Activated T-cell treated with anti-CD3 and anti-CD28 coated beads for 1 hour (primary cell): ENCODE data around the gene TTC5.
"Not testable (repeated sequence)": the region's sequence is repeated elsewhere in the genome, so short reads cannot be mapped to it uniquely, and the experiment has no call there.

Experiments used
- DNase-seq: peaks from one replicate; pipeline ENCODE4 v3.0.0-alpha.2; 2020; ENCODE audit warnings: low read depth

Gene TTC5, protein sequence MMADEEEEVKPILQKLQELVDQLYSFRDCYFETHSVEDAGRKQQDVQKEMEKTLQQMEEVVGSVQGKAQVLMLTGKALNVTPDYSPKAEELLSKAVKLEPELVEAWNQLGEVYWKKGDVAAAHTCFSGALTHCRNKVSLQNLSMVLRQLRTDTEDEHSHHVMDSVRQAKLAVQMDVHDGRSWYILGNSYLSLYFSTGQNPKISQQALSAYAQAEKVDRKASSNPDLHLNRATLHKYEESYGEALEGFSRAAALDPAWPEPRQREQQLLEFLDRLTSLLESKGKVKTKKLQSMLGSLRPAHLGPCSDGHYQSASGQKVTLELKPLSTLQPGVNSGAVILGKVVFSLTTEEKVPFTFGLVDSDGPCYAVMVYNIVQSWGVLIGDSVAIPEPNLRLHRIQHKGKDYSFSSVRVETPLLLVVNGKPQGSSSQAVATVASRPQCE

DNA sequence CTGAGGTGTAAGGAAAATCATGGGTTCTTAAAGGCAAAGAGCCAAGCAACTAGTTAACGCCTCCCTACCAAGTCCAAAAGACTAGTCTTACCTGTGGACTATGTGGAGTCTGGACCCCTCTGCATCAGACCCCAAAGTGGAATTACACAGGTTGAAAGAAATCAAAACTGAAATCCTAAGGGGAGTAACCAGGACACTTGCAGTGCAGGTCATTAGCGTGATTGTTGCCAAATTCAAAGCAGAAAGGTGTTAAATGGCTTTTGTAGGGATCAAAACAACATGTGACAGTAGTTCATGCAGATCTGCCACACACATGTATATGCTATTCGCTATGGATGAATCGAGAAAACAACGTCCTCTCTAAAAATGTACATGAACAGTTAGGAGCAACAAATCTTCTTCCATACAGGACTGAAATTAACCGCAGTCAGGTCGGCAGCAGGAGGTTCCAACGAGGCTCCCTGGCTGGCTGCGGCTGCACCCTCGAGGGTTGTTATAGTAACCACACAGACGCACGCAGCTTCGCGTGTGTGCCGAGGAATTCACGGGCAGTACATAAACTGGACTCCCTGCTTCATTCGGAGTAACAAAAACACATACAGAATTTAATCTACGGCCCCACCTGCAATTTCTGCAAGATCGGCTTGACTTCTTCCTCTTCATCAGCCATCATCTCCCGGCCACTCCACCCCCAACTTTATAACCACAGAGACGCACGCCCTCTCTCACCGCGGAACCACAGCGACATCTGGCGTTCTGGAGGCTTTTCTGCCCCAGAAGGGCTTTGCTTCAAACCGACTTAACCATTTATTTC, at the start of gene TTC5:
Gene TTC5 (minus strand): TSS at position 687 of the 814 bp plus-strand sequence. CDS start 14 bp downstream, at position 673.
- DNase-seq: peak; percentile 89

DNA sequence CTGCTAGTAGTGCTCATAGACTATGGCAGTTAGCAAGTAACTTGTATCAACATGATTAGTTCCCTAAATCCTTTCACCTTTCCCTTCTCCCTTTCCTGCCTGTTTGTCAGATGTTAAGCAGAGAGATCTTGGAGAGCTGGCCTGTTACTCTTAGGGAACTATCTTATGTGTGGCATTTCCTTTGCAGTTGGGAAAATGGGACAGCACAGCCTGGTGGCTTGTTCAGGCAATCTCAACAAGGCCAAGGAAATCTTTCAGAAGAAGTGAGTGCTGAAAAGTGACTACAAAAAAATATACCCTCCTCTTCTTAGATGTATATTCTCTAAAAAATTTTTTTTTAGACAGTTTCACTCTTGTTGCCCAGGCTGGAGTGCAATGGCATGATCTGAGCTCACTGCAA, 45.1 kb upstream of the TTC5 start:
- DNase-seq: no peak

DNA sequence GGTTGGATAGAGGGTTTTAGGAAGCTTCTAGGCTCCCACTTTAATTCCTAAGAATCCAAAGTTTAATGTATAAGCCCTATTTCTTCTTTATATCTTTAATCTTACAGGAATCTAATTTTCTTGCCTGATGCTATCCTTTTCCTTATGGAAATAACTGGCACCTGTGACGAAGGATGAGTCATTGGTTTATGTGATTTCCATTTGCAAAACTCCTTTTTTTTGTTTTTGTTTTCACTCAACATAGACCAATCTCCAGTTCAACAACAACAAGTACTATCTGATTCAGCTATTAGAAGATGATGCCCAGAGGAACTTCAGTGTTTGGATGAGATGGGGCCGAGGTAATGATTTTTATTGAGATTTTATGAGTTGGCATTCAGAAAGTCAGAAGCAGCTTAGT, 44.5 kb upstream of the TTC5 start:
- no peak for DNase-seq

DNA sequence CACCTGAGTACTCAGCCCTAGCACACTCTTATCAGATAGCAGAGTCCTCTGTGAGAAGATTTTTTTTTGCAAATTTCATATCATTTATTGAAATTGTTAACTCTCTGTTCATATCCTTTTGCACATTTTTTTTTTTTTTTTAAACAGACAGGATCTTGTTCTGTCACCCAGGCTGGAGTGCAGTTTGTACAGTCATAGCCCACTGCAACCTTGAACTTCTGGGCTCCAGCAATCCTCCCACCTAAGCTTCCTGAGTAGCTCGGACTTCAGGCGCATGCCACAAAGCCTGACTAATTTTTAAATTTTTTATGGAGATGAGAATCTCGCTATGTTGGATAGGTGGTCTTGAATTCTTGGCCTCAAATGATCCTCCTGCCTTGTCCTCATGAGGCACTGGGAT, 42.0 kb upstream of the TTC5 start:
- DNase-seq: no peak

DNA sequence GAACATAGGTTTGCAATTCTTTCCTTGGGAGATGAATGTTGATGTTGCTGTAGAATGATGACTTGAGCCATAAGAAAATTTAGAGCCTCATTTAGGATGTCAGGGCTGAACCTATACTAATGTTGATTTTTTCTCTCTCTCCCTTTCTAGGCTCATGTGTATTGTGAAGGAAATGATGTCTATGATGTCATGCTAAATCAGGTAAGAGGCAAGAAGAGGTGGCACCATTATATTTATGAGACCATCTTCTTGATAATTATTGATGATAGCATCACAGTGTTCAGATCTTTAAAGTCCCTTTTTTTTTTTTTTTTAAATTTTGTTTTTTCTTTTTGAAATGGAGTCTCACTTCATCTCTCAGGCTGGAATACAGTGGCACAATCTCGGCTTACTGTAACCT, 41.0 kb upstream of the TTC5 start:
- no peak for DNase-seq

DNA sequence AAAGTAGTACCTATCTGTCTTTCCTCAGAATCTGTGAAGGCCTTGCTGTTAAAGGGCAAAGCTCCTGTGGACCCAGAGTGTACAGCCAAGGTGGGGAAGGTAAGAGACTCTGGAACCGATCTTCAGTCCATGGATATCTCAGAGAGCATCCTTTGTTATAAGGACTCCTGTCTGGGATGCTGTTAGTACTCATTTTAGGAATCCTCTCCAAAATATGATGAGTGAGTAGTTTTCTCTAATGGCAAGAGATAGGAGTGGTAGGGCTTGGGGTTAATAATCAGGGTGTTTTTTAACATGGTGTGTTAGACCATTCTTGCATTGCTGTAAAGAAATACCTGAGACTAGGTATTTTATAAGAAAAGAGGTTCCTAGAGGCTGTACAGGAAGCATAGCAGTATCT, 39.6 kb upstream of the TTC5 start:
- no peak for DNase-seq

DNA sequence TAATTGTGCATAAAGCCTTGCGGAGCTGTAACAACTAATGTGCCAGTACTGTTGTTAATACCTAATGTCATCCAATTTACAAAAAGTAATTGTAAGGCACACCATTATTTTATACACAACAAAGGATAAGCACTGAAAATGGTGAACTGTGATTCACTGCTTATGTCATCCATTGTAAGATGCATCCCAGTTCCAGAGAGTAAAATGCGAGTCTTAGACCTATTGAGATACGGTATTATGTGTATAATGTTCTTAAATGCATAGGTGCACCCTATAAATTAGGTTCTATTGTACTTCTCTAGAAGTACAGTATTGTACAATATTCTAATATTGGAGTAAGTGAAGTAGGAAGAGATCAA, 38.1 kb upstream of the TTC5 start:
- no peak for DNase-seq

DNA sequence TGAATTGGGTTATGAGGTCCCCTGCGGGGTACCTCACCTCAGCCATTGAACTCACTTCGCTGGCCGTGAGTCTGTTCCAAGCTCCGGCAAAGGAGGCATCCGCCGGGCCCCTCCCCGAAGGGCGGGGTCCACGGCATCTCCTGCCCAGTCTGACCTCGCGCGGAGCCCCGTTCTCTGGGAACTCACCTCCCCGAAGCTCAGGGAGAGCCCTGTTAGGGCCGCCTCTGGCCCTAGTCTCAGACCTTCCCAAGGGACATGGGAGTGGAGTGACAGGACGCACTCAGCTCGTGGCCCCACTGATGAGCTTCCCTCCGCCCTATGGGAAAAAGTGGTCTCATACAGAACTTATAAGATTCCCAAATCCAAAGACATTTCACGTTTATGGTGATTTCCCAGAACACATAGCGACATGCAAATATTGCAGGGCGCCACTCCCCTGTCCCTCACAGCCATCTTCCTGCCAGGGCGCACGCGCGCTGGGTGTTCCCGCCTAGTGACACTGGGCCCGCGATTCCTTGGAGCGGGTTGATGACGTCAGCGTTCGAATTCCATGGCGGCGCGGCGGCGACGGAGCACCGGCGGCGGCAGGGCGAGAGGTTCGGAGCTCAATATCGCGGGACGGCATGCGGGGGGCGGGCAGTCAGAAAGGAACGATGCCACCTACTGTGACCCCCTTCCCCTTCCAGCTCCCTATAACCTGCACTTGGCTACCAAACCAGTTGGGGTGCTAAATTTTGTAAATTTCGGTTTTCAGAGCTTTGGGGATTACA, 37.5 kb upstream of the TTC5 start, which contains the start of gene PARP2:
Gene PARP2 (plus strand): TSS at position 544 of the 770 bp plus-strand sequence. CDS start 7 bp downstream, at position 551.
- peak; percentile 79 for DNase-seq

DNA sequence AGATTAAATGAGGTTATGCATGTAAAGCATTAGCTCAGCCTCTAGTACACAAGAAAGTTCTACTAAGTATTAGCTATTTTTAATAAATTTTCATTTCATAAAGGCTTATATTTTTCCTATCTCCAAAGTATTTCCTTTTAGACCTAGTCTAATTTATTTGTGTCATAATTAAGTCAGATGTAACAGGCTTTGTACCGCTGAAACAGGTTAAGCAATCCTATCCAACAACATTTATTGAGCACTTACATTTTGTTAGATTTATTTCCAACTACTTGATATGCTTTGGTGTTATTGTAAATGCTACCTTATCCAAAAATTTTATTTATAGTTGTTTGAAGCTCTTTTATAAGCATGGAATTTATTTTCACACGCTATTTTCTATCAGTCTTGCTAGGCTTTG, 35.9 kb upstream of the TTC5 start:
- DNase-seq: no peak

DNA sequence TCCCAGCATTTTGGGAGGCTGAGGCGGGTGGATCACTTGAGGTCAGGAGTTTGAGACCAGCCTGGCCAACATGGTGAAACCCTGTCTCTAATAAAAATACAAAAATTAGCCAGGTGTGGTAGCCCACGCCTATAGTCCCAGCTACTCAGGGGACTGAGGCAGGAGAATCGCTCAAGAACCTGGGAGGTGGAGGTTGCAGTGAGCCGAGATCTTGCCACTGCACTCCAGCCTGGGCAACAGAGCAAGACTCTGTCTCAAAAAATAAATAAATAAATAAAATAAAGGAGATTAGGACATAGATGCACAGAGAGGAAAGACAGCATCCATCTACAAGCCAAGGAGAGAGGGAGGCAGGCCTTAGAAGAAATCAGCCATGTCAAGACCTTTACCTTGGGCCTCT, 35.3 kb upstream of the TTC5 start:
- not testable (repeated sequence) for DNase-seq

DNA sequence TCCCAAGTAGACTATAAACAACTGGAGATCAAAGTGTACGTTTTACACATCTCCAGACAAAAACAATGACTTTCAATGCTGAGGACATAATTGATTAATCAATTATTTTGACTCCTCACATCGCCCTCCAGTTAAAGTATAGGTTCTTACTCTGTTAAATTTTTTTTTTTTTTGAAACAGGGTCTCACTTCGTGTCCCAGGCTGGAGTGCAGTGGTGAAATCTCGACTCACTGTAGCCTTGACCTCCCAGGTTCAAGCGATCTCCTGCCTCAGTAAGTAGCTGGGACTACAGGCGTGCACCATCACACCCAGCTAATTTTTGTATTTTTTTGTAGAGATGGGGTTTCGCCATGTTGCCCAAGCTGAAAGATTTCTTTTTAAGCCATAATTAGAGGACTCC, 28.3 kb upstream of the TTC5 start:
- no peak for DNase-seq

DNA sequence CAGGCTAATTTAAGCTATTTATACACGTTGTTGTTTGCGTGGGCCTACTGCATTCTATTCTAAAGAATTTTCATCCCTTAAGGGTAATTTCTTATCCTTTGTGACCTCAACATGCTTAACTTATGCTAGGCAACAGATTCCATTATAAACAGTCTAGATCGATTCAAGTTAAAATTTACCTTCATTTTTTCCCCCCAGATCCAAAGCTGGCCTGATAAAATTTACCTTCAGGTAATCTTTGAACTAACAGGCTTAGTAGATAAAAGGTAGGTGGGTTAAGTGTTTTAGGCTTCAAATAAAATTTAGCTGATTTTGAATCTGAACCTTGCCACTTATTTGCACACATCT, 27.7 kb upstream of the TTC5 start:
- no peak for DNase-seq

DNA sequence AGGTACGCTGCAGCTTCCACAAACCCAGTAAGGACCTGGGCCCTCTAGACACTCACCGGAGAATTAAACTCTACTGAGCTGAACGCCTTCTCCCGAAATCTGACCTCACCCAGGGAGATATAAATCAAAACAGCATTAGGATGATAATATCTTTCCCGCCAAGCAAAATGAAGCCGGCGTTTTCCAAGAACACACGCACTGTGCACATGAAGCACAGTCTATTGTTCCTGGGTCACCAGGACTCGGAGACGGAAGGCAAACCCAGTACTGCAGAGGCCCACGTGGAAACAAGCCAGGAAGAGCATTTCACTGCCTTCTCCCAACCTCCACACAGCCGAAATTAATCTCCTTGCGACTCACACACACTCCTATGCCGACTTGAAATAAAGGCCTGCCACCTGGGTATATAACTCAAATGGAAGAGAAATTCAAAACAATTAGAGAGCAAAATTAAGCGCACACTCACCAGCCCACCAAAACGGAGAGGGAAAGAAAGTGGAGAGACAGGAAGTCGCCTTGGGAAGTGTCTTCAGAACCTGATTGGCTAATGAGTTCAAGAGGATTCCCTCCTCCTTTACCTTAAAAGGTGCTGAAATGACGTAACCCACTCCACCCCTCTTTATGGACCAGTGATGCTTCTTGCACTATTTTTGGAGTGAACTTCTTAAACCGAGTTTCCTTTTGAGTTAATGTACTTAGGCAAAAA, 27.2 kb upstream of the TTC5 start, which contains the start of gene CCNB1IP1:
Gene CCNB1IP1 (minus strand): TSS at position 492 of the 706 bp plus-strand sequence. CDS start 16,756 bp downstream, outside the sequence.
- DNase-seq: peak; percentile 5

DNA sequence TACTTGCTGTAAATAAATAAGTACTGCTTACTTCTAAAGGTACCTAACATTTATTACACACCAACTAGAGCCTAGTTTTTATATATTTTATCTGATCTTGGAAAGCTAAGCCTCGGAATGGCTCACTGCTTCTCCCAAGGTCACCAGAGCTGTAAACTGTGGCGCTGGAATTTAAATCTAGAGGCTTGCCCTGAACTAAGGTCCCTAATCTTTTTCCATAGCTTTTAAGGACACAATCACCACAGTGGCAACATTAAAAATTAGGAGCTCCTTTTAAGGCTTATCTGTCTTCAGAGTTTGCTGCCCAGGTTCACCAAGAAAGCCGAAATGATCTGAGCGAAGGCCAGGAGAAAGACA, 26.7 kb upstream of the TTC5 start:
- no peak for DNase-seq

DNA sequence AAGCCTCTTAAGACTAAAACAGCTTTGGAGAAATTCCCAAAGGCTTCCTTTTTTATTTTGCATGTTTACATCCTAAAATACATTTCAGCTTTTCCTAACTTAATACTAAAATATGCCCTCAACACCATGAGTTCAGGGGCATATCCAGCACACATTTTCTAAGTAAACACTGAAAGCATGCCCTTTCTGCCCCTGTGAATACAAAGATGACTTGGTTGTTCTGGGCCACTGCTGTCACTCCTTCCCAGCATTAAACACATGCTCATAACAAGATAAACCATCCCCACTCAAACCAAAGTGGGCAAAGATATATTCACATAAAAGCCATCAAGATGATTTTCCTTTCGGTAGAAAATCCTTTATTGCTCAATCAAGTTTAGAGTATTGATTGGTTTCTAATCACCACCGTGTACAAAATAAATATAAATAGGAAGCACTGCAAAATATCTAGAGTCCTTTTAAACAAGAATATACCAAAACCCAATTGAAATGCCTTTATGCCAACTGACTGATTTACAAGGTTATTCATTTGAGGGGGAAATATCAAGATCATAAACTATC, 25.4 kb upstream of the TTC5 start:
- no peak for DNase-seq

DNA sequence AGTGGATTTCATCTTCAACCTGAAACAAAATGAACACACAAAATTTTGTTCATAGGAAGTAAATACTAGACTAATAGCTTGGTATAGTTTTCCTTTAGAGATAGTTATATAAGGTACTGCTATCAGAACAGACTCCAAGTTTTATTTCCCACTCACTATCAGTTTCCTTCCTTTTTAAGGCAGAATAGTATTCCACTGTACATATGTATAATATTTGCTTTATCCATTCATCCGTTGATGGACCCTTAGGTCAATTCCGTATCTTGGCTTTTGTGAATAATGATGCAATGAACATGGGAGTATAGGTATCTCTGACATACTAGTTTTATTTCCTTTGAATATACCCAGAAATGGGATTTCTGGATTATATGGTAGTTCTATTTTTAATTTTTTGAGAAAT, 23.6 kb upstream of the TTC5 start:
- DNase-seq: no peak

DNA sequence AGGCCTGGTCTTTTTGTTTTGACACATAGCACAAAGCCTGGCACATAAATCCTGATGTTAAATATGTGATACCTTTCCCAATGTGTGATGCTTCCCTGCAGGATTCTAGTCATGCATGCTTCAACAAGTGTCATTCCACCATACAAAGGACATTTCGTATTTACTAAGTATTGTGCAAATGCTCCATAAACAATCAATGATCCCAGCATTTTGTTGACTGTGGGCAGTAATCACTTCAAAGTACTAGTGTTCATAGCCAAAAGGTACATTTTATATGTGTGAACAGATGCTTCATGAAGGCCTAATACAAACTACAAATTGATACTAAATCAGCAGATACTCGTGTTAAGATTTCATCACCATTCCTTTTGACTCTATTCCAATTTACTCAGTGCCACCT, 23.0 kb upstream of the TTC5 start:
- DNase-seq: no peak

DNA sequence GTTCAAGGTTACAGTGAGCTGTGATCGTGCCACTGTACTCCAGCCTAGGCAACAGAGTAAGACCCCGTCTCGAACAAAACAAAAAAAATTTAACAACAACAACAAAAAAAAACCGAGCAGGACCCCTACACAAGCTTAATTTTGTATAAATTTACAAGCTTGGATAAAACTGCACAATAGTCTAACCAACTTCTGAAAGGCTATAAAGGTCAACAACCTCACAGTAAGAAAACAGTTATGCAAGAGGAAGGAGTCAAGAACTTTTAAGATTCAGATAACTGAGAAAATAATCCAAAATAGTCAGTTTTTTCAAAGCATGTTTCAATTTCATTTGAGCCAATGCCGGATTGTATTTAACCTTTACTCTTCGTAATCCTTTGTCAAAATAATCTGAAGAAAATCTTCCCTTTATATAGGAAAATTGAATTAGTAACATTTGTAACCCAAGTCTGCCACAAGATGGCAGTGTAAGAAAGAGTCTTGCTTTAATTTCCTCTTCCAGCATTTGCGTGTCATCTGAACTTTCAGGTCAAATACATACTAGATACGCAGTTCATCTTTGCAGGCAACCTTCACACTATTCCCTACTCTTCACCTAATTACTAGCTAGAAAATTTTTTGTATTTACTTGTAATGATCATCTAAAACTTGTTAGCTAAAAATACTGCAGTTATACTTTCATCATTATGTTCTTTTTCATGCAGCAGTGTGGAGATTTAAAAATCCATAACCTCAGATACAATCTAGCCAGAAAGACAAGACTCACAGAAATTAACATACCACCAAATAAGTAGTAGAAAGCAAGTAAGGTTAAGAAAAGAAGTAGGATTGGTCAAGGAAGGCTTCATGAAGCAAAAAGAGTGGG, 21.5 kb upstream of the TTC5 start:
- DNase-seq: no peak

DNA sequence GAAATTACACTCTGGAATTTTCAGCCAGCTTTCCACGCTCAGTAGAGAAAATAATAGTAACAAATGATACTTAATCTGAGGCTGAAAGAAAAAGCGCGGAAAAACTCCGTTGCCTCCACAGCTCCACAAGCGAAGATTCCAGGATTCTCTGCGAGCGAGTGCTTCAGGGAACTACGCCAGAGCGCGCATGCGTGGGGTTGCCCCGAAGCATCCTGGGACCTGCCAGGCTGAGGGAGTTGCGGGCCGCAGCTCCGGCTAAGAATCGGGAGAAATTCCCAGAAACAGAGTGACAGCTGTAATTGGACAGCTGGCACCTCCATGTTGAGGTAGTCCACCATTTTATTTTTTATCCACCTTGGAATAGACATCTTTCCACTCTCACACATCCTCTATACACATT, 12.0 kb upstream of the TTC5 start:
- DNase-seq: no peak

DNA sequence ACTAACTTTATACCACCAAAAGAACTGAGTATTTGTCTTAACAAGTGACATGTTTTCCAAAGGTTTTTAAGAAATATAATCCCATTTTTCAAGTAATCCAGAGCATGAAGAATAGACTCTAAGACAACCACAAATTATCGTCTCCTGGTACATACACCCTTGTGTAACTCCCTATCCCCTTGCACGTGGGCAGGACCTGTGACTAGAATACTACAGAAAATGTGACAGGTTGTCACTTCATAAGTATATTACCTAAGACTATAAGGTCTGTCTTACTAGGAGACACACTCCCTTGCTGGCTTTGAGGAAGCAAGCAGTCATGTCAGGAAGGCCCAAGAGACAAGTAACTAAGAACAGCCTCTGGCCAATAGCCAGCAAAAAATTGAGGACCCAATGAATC, 8.3 kb upstream of the TTC5 start:
- DNase-seq: no peak

DNA sequence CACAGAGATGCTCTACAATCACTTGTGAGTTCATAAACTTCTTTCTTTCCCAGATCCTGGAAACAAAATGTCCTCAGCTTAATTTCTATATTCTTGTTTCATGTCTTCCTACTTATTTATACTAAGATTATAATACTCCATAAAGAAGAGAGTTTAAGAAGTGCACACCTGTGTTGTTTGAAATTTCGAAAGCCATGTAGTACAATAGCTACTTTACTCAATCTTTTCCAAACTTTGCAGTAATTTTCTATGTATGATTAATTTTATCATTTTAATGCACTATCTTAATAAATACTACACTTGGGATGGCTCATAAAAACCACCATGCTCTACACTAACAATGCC, 300 bp upstream of the TTC5 start:
- no peak for DNase-seq
